H9 (cell line): Measurements from ENCODE around the gene MBD2. TPM values are rescaled to one million over a fixed set of nuclear protein-coding genes. Genes with fewer than 3 reads are reported as not detected.

Source experiments
- DNase-seq: peaks from one replicate; pipeline ENCODE4 v3.0.0-alpha.2; 2017
- H2AFZ ChIP-seq: one replicate; pipeline ENCODE4 v1.6.1; 2013; ENCODE audit warnings: mild to moderate bottlenecking, low read length, control low read depth, moderate library complexity
- H2AK5ac ChIP-seq: 2 replicates; pipeline ENCODE4 v1.6.1; 2013; ENCODE audit warnings: low read length, control low read depth, mixed read lengths; ENCODE audit not compliant: insufficient read length
- H2BK120ac ChIP-seq: one replicate; pipeline ENCODE4 v1.6.1; 2013; ENCODE audit warnings: low read depth, mild to moderate bottlenecking, low read length, control low read depth, inconsistent platforms; ENCODE audit not compliant: poor library complexity, severe bottlenecking
- H2BK12ac ChIP-seq: 2 replicates; pipeline ENCODE4 v1.6.1; 2013; ENCODE audit warnings: low read length, control low read depth, mixed read lengths, low read depth; ENCODE audit not compliant: insufficient read length
- H2BK15ac ChIP-seq: 2 replicates; pipeline ENCODE4 v1.6.1; 2013; ENCODE audit warnings: low read depth, low read length, control low read depth
- H2BK20ac ChIP-seq: one replicate; pipeline ENCODE4 v1.6.1; 2013; ENCODE audit warnings: low read depth, mild to moderate bottlenecking, low read length, control low read depth, inconsistent platforms; ENCODE audit not compliant: poor library complexity, severe bottlenecking
- H2BK5ac ChIP-seq: 2 replicates; pipeline ENCODE4 v1.6.1; 2013; ENCODE audit warnings: low read length, control low read depth, mixed read lengths; ENCODE audit not compliant: insufficient read length
- H3K14ac ChIP-seq: 2 replicates; pipeline ENCODE4 v1.6.1; 2013; ENCODE audit warnings: low read length, control low read depth; ENCODE audit not compliant: insufficient read depth
- H3K18ac ChIP-seq: 2 replicates; pipeline ENCODE4 v1.6.1; 2013; ENCODE audit warnings: low read depth, mild to moderate bottlenecking, mixed read lengths, low read length, control low read depth; ENCODE audit not compliant: insufficient read length
- H3K23ac ChIP-seq: 2 replicates; pipeline ENCODE4 v1.6.1; 2013; ENCODE audit warnings: low read length, control low read depth, mixed read lengths, low read depth; ENCODE audit not compliant: insufficient read length
- H3K23me2 ChIP-seq: 2 replicates; pipeline ENCODE4 v1.6.1; 2013; ENCODE audit warnings: low read depth, mild to moderate bottlenecking, mixed read lengths, low read length, control low read depth; ENCODE audit not compliant: insufficient read length, poor library complexity, severe bottlenecking
- H3K27ac ChIP-seq: 2 replicates; pipeline ENCODE4 v1.5.1; 2013; ENCODE audit warnings: low read length, control low read depth, mixed read lengths, low read depth; ENCODE audit not compliant: insufficient read length
- H3K27me3 ChIP-seq: 2 replicates; pipeline ENCODE4 v1.6.1; 2013; ENCODE audit warnings: low read length, control low read depth, inconsistent platforms; ENCODE audit not compliant: insufficient read depth
- H3K4ac ChIP-seq: 2 replicates; pipeline ENCODE4 v1.6.1; 2013; ENCODE audit warnings: low read depth, mild to moderate bottlenecking, control low read depth, inconsistent platforms, low read length, moderate library complexity
- H3K4me1 ChIP-seq: 2 replicates; pipeline ENCODE4 v1.6.1; 2013; ENCODE audit warnings: low read length, control low read depth, inconsistent platforms; ENCODE audit not compliant: insufficient read depth
- H3K4me2 ChIP-seq: 2 replicates; pipeline ENCODE4 v1.6.1; 2013; ENCODE audit warnings: low read length, control low read depth, mixed read lengths; ENCODE audit not compliant: insufficient read length, insufficient read depth
- H3K56ac ChIP-seq: 2 replicates; pipeline ENCODE4 v1.6.1; 2013; ENCODE audit warnings: low read depth, mild to moderate bottlenecking, mixed read lengths, low read length, control low read depth; ENCODE audit not compliant: insufficient read length
- H3K79me1 ChIP-seq: 2 replicates; pipeline ENCODE4 v1.6.1; 2013; ENCODE audit warnings: low read depth, mild to moderate bottlenecking, moderate library complexity, low read length, control low read depth, inconsistent platforms; ENCODE audit not compliant: insufficient read depth, poor library complexity, severe bottlenecking
- H3K79me2 ChIP-seq: 2 replicates; pipeline ENCODE4 v1.6.1; 2013; ENCODE audit warnings: low read length, control low read depth, inconsistent platforms; ENCODE audit not compliant: insufficient read depth
- H3K9ac ChIP-seq: 2 replicates; pipeline ENCODE4 v1.6.1; 2013; ENCODE audit warnings: low read length, control low read depth, mixed read lengths; ENCODE audit not compliant: insufficient read length; ENCODE audit errors: extremely low read depth
- H3K9me3 ChIP-seq: one replicate; pipeline ENCODE4 v1.6.1; 2013; ENCODE audit warnings: low read depth, low read length, inconsistent platforms; ENCODE audit not compliant: control insufficient read depth
- H3T11ph ChIP-seq: one replicate; pipeline ENCODE4 v1.6.1; 2013; ENCODE audit warnings: mild to moderate bottlenecking, low read length, control low read depth, inconsistent platforms
- H4K20me1 ChIP-seq: one replicate; pipeline ENCODE4 v1.6.1; 2013; ENCODE audit not compliant: control insufficient read depth, insufficient read length, insufficient read depth
- H4K5ac ChIP-seq: 2 replicates; pipeline ENCODE4 v1.6.1; 2013; ENCODE audit warnings: low read depth, mild to moderate bottlenecking, mixed read lengths, low read length, control low read depth; ENCODE audit not compliant: insufficient read length
- H4K8ac ChIP-seq: replicated peaks from 2 replicates; pipeline ENCODE4 v1.6.1; 2013; ENCODE audit warnings: low read length, control low read depth, mixed read lengths, low read depth; ENCODE audit not compliant: insufficient read length
- H4K91ac ChIP-seq: 2 replicates; pipeline ENCODE4 v1.6.1; 2013; ENCODE audit warnings: low read depth, mild to moderate bottlenecking, moderate library complexity, mixed read lengths, low read length, control low read depth; ENCODE audit not compliant: insufficient read length
- H3K27ac Mint-ChIP-seq, 3 experiments: 2 replicates in 2 of 3; 3 replicates in 1 of 3; pipeline ENCODE4 v1.8.0; 2020 to 2021; ENCODE audit warnings: mixed read lengths in 3 of 3, mild to moderate bottlenecking in 1 of 3, moderate library complexity in 1 of 3
- H3K27me3 Mint-ChIP-seq: 2 replicates; pipeline ENCODE4 v1.8.0; 2021; ENCODE audit warnings: low read depth, mild to moderate bottlenecking, moderate library complexity, mixed read lengths
- H3K36me3 Mint-ChIP-seq, 3 experiments: 2 replicates in 2 of 3; 3 replicates in 1 of 3; pipeline ENCODE4 v1.8.0; 2020 to 2021; ENCODE audit warnings: low read depth in 3 of 3, mixed read lengths in 3 of 3; ENCODE audit not compliant: insufficient read depth in 1 of 3
- H3K4me1 Mint-ChIP-seq, 2 experiments: 2 replicates each; pipeline ENCODE4 v1.8.0; 2020; ENCODE audit warnings: mixed read lengths in 2 of 2
- H3K4me3 Mint-ChIP-seq, 2 experiments: 2 replicates in 1 of 2; 3 replicates in 1 of 2; pipeline ENCODE4 v1.8.0; 2020 to 2021; ENCODE audit warnings: mild to moderate bottlenecking in 2 of 2, mixed read lengths in 2 of 2, moderate library complexity in 1 of 2
- H3K9me3 Mint-ChIP-seq, 2 experiments: 2 replicates in 1 of 2; 3 replicates in 1 of 2; pipeline ENCODE4 v1.8.0; 2020; ENCODE audit warnings: mild to moderate bottlenecking in 2 of 2, mixed read lengths in 2 of 2, moderate library complexity in 1 of 2
- WGBS: extraction: QIAGEN DNeasy Blood & Tissue Kit; methylation state at CpG from one replicate; pipeline ENCODE4 v1.1.7; 2013; ENCODE audit warnings: missing lambda C conversion rate, low lambda C conversion rate, mixed read lengths; ENCODE audit not compliant: insufficient read length; ENCODE audit errors: extremely low coverage; 5-methylcytosine and 5-hydroxymethylcytosine counted together
- total RNA-seq: library from RNA; stranded (reverse); gene quantifications from 2 replicates; pipeline ENCODE4 v1.2.1, GENCODE V29; 2021
- TF ChIP-seq, protein P1 (sequence below): fragments of 200-600 bp; sonication (generic); conservative IDR thresholded peaks from 3 replicates; pipeline ENCODE4 v1.8.0; 2021; ENCODE audit warnings: antibody characterized with exemption, mild to moderate bottlenecking

Gene MBD2
- total RNA-seq, 1 experiment from 2014 or later: 34.0 TPM

DNA sequence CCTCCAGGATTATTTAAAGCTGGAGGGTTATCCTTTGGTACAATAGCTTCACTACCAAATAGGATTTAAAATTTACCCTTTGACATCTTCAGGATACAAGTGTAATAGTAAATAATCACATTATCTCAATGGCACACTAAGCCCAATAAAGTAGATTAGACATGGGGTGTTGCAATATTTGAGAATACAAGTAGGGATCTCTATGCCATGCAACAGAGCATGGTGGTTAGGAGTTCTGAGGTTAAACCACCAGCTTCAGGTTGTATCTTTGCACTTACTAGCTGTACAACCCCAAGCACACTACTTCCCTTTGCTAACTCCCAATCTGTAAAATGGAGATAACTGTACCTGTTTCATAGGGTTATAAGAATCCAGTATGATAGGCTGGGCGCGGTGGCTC, 6.2 kb downstream of the MBD2 start:
- Histone ChIP-seq H3K14ac (no peak overlapping the region), H4K91ac (no peak overlapping the region), H4K20me1 (no peaks in the 10 kb centered on the region), H3K79me1 (peaks cover 7% of the 10 kb centered on the region), H3K79me2 (peaks cover 45% of the 10 kb centered on the region), H4K8ac (no peak overlapping the region), H3K4me1 (no peaks in the 10 kb centered on the region; the same call in 1 of the 2 replicates), H2BK120ac (no peak overlapping the region), H2BK20ac (no peak overlapping the region), H2AK5ac (no peak overlapping the region), H3K56ac (no peak overlapping the region), H3T11ph (no peak overlapping the region), H3K9me3 (no peaks in the 10 kb centered on the region), H2BK5ac (no peak overlapping the region), H3K4ac (no peak overlapping the region), H3K4me2 (no peak overlapping the region), H3K23me2 (peaks cover 2% of the 10 kb centered on the region), H4K5ac (no peak overlapping the region), H3K27ac (no peak overlapping the region), H3K23ac (no peak overlapping the region), H3K9ac (no peak overlapping the region), H3K27me3 (no peaks in the 10 kb centered on the region), H2BK15ac (no peak overlapping the region), H2AFZ (no peak overlapping the region), H3K18ac (no peak overlapping the region), H2BK12ac (no peak overlapping the region)
- H3K9me3 Mint-ChIP-seq: no peaks in the 10 kb centered on the region
- no peak overlapping the region for H3K4me3 Mint-ChIP-seq
- no peaks in the 10 kb centered on the region for H3K27me3 Mint-ChIP-seq
- no peak overlapping the region for H3K27ac Mint-ChIP-seq
- H3K4me1 Mint-ChIP-seq: peaks cover 28 to 43% of the 10 kb centered on the region in 2 experiments
- DNase-seq: no peak
- WGBS: no CpG with 5 or more reads among the region's 2 CpGs
- H3K36me3 Mint-ChIP-seq: peaks cover 4 to 13% (median 8%) of the 10 kb centered on the region in 3 experiments; a peak in 5 of 7 replicates
- TF ChIP-seq, protein P1, sequence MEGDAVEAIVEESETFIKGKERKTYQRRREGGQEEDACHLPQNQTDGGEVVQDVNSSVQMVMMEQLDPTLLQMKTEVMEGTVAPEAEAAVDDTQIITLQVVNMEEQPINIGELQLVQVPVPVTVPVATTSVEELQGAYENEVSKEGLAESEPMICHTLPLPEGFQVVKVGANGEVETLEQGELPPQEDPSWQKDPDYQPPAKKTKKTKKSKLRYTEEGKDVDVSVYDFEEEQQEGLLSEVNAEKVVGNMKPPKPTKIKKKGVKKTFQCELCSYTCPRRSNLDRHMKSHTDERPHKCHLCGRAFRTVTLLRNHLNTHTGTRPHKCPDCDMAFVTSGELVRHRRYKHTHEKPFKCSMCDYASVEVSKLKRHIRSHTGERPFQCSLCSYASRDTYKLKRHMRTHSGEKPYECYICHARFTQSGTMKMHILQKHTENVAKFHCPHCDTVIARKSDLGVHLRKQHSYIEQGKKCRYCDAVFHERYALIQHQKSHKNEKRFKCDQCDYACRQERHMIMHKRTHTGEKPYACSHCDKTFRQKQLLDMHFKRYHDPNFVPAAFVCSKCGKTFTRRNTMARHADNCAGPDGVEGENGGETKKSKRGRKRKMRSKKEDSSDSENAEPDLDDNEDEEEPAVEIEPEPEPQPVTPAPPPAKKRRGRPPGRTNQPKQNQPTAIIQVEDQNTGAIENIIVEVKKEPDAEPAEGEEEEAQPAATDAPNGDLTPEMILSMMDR: no peak
